GM21576 (cell line): ENCODE results near the gene CCT6A.
A peak's percentile ranks its signal among the peaks of the same experiment; 100 is the strongest.
"Not testable (repeated sequence)": the region's sequence is repeated elsewhere in the genome, so short reads cannot be mapped to it uniquely, and the experiment has no call there.

Experiments used
- ATAC-seq: cut with Tn5 transposase; IDR thresholded peaks from one replicate; pipeline ENCODE4 v1.9.1; 2021; ENCODE audit warnings: mild to moderate bottlenecking, moderate library complexity; ENCODE audit not compliant: unreplicated experiment

Gene CCT6A

DNA sequence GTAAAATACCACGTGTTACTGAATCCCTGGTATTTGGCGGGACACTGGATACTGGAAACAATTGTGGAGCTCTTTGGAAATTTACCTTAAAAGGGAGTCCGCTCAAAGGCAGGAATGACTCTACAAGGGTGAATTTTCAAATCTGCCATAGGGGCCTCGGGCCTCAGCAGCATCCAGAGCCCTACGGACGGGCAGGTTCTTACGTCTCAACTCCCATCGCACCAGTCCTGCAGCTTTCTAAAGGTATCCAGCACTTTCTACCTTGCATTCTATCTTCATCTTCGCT, 569 bp upstream of the CCT6A start:
- ATAC-seq, result no peak

DNA sequence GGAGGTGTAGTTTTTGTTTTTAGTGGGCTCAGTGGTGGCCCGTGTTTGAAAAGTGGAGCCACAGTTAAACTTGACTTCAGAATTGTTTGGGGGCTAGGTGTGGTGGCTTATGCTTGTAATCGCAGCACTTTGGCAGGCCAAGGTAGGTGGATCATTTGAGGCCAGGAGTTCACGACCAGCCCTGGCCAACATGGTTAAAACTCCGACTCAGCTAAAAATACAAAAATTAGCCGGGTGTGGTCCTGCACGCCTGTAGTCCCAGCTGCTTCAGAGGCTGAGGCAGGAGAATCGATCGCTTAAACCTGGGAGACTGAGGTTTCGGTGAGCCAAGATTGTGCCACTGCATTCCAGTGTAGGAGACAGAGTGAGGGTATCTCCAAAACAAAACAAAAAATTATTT, 1.8 kb downstream of the CCT6A start:
- ATAC-seq, result no peak

DNA sequence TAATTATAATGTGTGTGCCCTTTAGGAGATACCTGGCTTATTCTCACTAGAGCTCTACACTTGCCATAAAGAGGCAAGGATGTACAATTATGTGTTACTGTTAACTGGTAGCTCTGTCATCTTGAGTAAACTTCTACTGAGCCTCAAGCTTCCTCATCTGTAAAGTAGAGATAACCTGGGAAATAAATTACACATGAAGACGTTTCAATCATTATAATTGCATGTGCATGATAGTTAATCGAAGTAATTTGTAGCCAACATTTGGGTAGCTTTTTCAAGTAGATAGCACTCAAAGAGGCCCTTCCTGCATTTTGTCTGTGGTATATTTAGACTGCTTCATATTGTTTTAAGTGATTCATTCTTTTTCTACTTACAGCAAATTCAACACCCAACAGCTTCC, 2.4 kb downstream of the CCT6A start:
- no peak for ATAC-seq

DNA sequence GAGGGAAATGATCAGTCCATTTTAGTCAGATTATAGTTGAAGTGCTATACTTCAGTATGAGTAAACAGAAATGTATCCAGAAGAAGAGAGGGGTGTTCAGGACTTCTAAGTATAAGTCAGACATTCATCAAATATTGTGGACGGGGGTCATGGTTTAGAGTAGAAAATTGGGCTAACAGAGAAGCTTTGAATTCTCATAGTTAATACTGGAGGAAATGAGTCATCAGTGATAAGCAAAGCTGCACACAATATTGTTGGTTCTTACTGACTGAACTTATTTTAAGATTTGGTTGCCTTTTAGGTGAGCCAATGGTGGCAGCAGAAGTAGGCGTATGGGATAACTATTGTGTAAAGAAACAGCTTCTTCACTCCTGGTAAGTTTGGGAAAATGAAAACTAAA, 10.8 kb downstream of the CCT6A start:
- ATAC-seq, result no peak

DNA sequence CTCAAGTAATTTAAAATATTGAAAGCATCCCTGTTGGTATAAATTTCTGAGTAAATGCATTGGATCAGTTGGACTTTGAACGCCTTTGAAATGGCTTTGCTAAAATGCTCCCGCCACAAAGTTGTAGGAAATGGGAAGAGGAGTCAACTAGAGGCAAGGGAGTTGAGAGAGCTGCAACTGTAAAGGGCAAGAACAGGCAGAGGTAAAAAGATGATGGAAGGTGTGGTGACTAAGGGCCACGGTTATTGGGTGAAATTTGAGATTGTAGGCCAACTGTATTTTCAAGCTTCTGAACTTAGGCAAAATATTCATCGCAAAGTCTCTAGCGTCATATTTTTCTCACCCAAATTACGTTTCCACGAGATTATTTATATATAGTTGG, 11.9 kb downstream of the CCT6A start:
- ATAC-seq, result no peak

DNA sequence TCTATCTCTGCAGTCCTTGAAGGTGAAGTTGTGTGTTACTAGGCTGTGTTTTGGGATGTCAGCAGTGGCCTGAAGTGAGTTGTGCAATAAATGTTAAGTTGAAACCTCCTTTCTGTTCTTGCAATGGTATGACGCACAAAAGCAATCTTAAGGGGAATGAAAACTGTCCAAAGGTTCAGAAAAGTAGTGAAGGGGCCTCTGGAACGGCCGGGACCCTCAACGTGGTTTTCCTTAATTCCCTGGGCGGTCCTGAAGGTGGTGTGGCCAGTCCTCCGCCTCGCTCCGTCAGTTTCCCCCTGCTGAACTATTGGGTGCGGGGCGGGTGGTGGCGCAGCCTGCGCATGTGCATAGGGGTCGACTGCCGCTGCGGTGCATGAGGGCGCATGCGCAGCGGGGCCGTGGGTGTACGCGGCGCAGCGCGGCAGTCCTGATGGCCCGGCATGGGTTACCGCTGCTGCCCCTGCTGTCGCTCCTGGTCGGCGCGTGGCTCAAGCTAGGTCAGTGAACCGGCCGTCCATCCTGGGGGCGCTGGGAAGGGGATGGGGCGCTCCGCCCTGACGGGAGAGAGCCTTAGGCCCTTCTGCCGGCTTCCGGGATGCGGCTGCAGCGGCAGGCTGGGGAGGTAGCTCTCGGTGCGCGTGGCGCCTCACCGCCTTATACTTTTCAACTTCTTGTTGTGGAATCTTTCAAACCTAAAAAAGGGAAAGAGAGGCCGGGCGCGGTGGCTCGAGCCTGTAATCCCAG, 12.5 kb downstream of the CCT6A start, which contains the start of gene SUMF2:
TSS of gene SUMF2 (plus strand) at position 405 of the 744 bp plus-strand sequence. CDS start at position 431, 26 bp downstream.
- ATAC-seq, result peak; percentile 89

DNA sequence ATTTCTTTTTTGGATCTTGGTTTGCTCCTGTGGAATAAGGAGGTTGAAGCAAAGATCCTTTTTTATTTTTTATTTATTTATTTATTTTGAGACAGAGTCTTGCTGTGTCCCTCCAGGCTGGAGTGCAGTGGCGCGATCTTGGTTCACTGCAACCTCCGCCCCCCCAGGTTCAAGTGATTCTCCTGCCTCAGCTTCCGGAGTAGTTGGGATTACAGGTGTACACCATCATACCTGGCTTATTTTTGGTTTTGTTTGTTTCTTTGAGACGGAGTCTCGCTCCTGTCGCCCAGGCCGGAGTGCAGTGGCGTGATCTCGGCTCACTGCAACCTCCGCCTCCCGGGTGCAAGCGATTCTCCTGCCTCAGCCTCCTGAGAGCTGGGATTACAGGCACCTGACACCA, 14.8 kb downstream of the CCT6A start:
- ATAC-seq, result not testable (repeated sequence)

DNA sequence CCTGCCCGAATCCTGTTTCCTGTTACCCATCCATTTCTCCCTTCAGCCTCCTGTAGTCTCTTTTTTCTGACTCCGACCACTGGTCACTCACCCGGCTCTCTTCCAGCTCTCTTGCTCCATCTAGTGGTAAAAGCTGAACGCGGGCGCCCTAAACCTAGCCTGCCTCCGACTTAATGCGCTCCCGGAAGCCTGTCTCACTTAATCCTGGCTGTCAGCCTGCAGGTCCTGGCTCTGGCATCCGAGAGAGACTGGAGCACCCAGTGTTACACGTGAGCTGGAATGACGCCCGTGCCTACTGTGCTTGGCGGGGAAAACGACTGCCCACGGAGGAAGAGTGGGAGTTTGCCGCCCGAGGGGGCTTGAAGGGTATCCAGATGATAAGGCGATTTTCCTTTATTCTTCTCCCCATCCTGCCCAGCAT, 22.8 kb downstream of the CCT6A start:
- peak; percentile 77 for ATAC-seq

DNA sequence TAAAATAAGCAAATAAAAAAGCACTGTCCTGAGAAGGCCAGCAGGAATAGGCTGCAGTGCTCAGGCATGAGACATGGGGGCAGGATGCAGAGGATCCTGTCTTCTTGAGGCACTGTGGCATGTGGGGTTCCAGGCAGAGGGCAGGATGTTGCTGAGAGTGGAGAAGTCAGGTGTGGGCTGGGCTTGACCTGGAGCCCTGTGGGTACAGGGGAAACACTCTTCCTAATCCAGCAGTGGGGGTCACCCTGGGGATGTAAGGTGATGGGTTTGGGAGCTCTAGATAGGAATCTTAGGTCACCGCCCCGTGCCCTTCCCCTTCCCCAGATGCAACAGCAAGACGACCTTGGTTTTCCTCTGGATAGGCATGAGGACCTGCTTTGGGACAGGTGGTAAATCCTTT, 26.1 kb downstream of the CCT6A start:
- no peak for ATAC-seq

DNA sequence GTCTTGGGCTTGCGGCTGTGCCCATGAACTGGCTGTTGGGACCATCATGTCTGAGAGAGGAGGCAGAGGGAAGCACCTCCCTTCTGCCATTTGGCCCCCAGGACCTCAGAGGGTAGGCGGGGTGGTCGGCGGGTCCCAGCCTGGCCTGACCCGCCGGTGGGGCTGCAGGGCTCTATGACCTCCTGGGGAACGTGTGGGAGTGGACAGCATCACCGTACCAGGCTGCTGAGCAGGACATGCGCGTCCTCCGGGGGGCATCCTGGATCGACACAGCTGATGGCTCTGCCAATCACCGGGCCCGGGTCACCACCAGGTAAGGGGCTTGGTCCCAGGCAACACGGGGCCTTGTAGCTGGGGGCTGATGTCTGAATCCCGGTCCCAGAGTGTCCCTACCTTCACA, 26.6 kb downstream of the CCT6A start:
- no peak for ATAC-seq

DNA sequence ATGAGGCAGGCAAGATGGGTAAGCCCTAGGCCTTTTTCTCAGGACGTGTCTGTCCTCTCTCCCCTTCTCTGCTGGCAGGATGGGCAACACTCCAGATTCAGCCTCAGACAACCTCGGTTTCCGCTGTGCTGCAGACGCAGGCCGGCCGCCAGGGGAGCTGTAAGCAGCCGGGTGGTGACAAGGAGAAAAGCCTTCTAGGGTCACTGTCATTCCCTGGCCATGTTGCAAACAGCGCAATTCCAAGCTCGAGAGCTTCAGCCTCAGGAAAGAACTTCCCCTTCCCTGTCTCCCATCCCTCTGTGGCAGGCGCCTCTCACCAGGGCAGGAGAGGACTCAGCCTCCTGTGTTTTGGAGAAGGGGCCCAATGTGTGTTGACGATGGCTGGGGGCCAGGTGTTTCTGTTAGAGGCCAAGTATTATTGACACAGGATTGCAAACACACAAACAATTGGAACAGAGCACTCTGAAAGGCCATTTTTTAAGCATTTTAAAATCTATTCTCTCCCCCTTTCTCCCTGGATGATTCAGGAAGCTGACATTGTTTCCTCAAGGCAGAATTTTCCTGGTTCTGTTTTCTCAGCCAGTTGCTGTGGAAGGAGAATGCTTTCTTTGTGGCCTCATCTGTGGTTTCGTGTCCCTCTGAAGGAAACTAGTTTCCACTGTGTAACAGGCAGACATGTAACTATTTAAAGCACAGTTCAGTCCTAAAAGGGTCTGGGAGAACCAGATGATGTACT, 28.1 kb downstream of the CCT6A start:
- ATAC-seq, result no peak

DNA sequence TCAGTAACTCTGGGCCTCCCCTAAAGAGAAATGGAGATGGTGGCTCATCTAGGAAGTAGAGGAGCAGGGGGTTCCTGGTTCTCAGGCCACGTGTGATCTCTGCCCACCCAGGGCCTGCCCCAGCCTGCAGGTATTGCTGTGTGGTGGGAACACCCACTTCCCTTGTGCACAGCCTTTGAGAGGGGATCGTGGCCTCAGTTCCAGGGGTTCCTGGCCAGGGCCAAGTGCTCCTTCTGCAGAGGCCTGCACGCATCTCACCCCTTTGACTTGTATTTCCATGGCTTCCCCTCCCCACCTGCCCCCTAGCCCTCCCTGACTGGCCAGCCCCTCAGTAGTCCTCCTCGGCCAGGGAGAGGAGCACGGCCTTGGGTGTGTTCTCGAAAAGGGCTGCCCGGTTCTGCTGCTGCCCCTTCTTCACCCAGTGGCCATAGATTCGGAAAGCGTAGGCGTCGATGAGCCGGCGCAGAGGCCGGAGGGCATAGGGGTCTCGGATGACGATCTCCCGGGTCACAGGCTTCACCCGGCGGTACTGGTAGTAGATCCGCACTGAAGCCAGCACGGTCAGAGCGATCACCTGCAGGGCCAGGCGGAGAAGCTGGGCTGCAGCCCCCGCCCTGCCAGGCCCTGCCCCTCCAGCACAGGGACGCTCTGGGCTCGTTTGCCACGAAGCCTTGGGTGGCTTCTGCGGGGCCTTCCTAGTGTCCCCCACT, 29.3 kb downstream of the CCT6A start:
- ATAC-seq, result not testable (repeated sequence)

DNA sequence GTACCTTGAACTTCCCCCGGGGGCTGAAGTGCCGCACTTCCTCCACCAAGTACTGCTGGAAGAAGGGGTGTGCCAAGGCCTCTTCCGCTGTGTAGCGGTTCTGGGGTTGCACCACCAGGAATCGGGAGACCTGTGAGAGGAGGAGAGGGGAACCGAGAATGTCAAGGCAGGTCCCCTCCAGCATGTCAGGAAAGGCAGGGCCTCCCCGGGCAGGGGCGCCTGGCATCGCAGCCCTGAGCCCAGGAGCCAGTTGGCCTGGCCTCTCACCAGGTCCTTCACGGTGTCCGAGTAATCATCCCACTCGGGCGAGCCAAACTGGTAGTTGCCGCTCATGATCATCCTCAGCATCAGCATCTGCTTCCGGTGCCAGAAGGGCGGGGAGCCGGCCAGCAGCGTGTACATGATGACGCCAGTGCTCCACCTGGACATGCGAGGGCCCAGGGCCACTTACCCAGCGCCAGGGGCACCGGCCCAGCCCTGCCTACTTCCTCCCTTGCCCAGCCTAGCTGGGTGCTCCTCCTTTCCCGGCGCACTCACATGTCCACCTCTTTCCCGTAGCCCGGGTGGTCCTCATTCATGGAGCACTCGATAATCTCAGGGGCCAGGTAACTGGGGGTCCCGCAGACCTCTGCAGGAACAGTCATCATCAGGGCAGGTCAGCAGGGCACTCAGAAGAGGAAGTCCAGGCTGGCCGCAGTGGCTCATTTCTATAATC, 30.2 kb downstream of the CCT6A start:
- ATAC-seq, result no peak

DNA sequence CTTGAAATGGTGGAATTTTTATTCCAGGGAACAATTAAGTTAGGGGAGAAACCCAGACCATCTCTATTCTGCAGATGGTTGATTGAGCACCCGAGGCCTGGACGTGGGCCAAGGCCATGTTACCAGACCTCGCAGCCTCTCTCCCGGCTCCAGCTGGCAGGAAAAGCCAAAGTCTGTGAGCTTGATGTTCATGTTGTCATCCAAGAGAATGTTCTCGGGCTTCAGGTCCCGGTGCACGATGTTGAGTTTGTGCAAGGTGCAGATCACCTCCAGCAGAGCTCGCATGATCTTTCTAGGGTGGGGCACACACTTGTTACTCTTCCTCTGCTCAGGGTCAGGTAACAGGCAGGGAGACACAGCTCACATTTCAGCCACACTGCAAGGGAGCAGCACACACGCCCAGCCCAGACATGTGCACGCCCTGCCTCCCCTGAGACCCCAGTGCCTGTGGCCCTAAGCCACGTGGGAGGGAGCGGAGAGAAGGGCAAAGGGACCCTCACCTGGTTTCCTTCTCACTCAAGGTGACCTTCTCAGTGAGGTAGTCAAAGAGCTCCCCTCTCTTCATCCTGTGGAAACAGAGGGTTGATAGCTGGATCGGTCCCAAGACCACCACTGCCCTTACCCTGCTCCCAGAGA, 31.7 kb downstream of the CCT6A start:
- ATAC-seq, result no peak

DNA sequence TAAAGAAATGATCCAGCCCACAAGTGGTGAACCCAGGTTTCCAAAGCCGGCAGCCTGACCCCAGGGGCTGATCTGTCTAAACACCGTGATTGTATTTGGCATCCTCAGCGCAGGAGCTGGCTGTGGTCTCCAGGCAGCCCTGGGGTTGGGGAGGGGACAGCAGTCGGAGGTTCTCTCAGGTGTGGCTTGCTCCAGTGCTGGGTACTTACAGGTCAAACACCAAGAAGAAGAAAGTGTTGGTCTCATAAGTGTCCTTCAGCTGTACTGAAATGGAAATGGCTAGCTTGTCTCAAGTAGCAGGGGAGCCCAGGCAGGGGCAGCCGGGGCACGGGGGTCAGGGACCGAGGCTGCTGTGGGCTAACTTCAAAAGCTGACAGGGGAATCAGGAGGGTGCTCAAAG, 35.2 kb downstream of the CCT6A start:
- ATAC-seq, result no peak

DNA sequence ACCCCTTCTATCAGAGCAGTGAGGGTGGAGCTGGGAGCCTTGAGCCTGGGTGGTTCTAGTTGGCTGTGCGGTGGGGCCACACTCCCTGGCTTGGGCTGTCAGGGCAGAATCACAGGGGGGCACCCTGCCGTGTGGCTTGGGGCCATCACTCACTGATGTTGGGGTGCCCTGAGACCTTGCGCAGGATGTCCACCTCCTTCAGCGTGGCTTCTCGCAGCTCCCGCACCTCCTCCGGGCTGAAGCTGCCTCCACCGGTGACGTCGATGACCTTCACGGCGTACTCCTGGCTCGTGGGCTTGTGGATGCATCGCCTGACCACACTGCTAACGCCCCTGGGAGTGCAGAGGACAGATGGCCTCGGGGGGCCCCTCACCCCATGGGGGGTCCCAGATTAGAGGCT, 35.9 kb downstream of the CCT6A start:
- no peak for ATAC-seq

DNA sequence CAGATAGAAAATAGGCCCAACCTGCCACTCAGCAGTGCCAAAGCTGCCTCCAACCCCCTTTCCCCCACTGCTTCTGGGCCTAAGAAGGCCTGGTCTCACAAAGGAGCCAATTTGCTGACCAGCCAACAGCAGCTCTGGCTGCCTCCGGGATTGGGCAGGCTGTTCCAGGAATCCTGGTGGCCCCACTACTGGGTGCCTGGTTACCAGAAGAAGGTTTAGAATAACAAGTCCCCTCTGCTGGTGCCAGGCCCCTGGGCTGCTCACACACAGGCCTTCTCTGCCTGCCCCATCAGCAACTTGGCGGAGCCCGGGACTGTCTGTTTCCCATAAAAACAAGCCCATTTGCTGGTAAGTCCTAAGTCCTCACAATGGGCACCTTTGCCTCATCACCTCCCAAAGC, 40.0 kb downstream of the CCT6A start:
- ATAC-seq, result no peak

DNA sequence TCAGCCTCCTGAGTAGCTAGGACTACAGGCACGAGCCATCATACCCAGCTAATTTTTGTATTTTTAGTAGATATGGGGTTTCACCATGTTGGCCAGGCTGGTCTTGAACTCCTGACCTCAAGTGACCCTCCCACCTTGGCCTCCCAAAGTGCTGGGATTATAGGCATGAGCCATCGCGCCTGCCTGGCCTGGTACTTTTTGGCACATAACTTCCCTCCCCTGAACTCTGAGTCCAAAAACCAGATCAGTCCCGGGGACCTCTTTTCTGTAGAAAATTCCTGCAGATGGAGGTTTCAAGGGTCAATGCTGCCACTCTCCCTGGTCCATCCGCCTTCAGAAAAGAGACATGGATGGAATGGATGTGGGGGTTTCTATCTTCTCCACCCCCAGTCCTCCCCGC, 40.8 kb downstream of the CCT6A start:
- not testable (repeated sequence) for ATAC-seq

DNA sequence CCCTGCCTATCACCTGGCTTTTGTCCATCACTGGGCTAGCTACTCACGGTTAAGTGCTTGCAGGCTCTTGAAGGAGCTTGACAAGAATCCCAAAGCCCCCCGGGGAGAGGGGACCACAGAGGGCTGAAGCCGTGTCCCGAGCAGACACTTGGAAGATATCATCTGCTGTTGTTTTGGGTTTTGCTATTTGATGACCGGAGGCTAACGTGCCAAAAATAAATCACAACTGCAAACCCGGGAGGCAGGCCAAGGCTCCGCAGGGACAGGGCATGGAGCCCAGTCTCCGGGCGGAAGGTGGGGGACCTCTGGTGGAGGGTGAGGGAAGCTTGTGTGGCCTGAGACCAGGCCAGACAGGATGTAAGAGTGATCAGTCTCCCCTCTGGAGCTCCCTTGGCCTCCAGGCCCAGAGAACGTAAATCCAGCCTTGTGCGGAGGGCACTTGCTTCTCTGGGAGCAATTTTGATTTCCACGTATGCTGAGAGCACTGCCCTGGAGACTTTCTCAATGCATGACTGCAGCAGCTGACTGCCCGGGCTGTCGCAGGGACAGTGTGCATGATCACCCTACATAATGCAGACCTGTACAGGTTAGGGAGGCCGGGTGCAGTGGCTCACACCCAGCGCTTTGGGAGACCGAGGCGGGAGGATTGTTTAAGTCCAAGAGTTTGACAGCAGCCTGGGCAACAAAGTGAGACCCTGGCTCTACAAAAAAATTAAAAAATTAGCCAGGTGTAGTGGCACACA, 41.4 kb downstream of the CCT6A start, which contains the start of gene PHKG1:
TSS of gene PHKG1 (minus strand) at position 164 of the 743 bp plus-strand sequence. CDS start 4,011 bp downstream, outside the sequence.
- no peak for ATAC-seq

DNA sequence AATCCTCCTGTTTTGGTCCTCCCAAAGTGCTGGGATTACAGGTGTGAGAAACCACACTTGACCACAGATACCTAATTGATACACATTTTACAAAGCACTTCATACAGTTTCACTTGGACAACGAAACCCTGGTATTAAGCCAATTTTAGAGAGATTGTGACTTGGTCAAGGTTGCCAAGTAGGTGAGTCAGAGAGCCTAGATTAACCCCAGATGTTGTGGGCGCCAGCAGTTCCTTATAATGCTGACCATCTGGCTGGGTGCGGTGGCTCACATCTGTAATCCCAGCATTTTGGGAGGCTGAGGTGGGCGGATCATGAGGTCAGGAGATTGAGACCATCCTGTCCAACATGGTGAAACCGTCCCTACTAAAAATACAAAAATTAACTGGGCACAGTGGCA, 46.1 kb downstream of the CCT6A start:
- no peak for ATAC-seq
